ENCODE data around the gene CPEB4. TPM values are rescaled to one million over a fixed set of nuclear protein-coding genes. Genes with fewer than 3 reads are reported as not detected.

Gene CPEB4
- total RNA-seq, 2 experiments from 2014 or later, result 11.4 to 11.9 TPM

Other genes starting within 250 kb of the CPEB4 start
- not detected for gene C5orf47, start 100.8 kb downstream of the CPEB4 start, total RNA-seq
- not detected for gene NSG2, start 157.4 kb downstream of the CPEB4 start, total RNA-seq